ENCODE measurements around the gene TRMT61A.

Gene TRMT61A

GRCh38 chr14:103548463-103549351 lies 19.7 kb downstream of the TRMT61A start:
- no peak for DNase-seq

- no peak for DNase-seq
Observed at GRCh38 chr14:103549361-103550311, 20.6 kb downstream of the TRMT61A start.

GRCh38 chr14:103550451-103551337 lies 21.7 kb downstream of the TRMT61A start:
- no peak for DNase-seq

GRCh38 chr14:103551338-103551762 lies 22.4 kb downstream of the TRMT61A start:
- no peak for DNase-seq

DNA sequence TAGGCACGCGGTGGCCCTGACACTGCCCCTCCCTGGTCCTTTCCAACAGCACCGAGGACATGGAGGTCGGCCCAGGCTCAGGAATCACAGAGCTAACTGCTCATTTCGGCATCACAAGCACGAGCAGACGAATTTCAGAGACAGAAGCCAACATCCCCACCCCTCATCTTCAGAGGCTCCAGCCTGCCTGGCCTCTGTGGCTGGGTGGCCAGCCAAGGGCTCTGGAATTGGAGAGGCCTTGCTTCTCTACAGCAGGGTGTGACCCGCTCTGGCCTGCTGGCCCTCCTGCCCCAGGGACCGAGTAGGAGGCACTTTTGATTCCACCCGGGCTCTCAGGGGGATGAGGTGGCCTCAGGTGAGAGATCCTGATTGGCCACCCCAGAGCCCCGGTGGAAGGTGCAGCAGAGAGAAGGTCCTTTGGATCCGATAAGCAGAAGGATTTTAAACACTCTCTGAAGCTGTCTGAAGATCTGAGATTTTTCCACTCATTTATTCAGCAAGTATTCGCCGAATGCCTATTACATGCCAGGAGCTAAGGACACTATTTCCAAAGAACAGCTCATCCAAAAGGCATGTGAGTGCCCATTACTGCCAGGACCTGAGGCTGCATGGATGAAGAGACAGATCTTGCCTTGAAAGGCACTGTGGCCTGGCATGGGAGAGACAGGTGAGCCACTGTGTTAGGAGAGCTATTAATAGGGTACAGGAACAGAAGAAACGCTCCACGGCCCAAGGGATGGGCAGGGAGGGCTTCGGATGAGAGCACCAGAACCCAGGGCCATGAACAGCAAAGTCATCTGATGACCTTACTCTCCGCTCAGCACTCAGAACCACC lies 23.2 kb downstream of the TRMT61A start:
- no peak for DNase-seq

- no peak for DNase-seq
Observed at GRCh38 chr14:103552846-103553210, 23.8 kb downstream of the TRMT61A start.

DNA sequence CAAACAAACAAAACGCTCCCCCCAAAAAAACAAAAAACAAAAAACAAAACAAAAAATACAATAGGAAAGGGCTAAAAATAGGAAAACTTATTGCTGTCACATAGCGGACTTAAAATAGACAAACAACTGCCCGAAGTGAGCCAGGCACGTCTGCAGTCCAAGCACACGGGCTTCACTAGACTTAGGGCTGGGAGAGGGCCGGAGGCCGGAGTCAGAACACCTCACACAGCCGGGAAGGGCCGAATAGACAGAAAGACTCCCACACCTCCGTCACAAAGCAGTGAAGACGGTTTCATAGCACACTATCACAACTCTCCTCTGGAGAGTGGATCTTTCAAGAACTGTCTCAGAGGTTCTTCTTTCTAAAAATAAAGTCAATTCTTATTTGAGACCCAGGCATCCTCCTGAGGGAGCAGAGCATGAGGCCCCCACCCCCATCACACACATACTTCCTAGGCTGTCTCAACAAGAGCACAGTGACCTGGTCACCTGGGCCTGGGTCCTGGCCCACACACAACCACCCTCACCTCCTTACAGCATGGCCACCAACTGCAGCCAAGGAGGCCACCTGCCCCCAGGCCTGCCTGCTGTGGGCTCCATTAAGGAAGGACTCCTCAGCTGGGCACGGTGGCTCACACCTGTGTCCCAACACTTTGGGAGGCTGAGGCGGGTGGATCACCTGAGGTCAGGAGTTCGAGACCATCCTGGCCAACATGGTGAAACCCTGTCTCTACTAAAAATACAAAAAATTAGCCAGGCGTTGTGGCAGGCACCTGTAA lies 26.8 kb downstream of the TRMT61A start:
- no peak for DNase-seq

GRCh38 chr14:103556946-103557758 lies 28.2 kb downstream of the TRMT61A start:
- no peak for DNase-seq

GRCh38 chr14:103558071-103558882 lies 29.3 kb downstream of the TRMT61A start:
- DNase-seq = no peak

GRCh38 chr14:103559766-103560165 lies 30.8 kb downstream of the TRMT61A start:
- DNase-seq = no peak

DNA sequence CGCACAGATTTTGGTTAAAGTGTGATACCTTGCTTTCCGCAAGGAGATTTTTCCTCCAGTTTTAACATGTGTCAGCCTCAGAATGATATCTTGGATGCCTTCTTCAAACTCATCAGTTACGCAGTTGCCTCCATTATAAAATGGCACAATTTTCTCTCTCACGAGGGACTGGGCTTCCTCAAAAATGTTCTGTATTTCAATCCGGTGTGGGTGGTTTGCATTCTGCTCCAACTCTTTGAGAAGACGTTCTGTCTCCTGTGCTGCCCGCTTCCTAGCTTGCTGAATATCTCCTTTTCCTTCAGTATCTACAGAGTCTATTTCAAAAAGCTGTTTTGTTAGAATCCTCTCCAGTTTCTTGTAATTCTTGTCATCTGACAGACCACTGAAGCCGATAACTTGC lies 31.7 kb downstream of the TRMT61A start:
- DNase-seq = no peak

GRCh38 chr14:103561381-103562178 lies 32.6 kb downstream of the TRMT61A start:
- DNase-seq = no peak

GRCh38 chr14:103562179-103562428 lies 33.1 kb downstream of the TRMT61A start:
- no peak for DNase-seq

GRCh38 chr14:103562429-103563225 lies 33.6 kb downstream of the TRMT61A start, which contains the start of the genes BAG5 and COA8:
Gene BAG5, minus strand, starts transcription at chr14:103562657. Its CDS starts 1,493 bp downstream, at chr14:103561164.
Gene COA8, plus strand, starts transcription at chr14:103562960. Its CDS starts 42 bp downstream, at chr14:103563002.
- DNase-seq = peak; percentile 78

- no peak for DNase-seq
Observed at GRCh38 chr14:103563226-103563620, 34.2 kb downstream of the TRMT61A start.

- DNase-seq = no peak
Observed at GRCh38 chr14:103563844-103564505, 35.0 kb downstream of the TRMT61A start.

DNA sequence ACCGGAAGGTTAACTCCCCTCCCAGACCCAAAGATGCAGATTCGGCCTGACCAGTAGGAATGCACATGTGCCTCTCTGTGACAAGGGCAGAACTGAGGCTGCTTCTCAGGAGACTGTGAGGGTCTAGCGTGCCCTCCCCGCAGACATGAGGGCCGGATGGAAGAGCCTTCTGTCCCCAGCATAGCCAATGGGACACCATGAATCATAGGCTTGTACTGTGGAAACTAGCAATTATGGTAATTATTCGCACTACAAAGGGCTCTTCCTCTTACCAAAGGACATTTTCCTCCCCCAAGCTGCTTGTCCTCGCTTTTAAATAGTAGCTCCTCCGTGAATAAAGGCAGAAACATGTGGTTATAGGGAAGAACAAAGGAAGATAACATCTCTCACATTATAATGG lies 40.0 kb downstream of the TRMT61A start:
- no peak for DNase-seq

Measured in activated T-cell treated with anti-CD3 and anti-CD28 coated beads for 4 hours (primary cell).